ENCODE results near the gene NPM1.

DNA sequence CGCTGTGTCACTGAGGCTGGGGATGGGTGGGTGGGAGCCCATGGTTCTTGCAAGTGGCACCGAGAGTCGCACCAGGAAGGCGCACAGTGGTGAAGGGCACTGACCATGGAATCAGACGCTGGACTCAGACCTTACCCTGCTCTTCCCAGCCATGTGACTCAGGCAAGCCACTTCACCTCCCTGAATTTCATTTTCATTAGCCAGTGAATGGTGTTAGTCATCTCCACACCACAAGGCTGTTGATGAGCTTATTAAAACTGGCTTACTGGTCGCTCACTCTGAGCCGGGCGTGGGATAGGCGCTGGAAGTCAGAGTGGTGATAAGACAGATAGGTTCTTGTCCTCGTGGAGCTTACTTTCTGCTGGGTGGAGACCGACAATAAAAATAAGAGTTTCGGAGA, 56.9 kb downstream of the NPM1 start:
- TF ChIP-seq, protein P1, sequence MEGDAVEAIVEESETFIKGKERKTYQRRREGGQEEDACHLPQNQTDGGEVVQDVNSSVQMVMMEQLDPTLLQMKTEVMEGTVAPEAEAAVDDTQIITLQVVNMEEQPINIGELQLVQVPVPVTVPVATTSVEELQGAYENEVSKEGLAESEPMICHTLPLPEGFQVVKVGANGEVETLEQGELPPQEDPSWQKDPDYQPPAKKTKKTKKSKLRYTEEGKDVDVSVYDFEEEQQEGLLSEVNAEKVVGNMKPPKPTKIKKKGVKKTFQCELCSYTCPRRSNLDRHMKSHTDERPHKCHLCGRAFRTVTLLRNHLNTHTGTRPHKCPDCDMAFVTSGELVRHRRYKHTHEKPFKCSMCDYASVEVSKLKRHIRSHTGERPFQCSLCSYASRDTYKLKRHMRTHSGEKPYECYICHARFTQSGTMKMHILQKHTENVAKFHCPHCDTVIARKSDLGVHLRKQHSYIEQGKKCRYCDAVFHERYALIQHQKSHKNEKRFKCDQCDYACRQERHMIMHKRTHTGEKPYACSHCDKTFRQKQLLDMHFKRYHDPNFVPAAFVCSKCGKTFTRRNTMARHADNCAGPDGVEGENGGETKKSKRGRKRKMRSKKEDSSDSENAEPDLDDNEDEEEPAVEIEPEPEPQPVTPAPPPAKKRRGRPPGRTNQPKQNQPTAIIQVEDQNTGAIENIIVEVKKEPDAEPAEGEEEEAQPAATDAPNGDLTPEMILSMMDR (conservative IDR thresholded peaks at IDR 0.05; ENCODE audit: low read depth, low read length): no peak
- no peak for TF ChIP-seq EZH2 (IDR thresholded peaks at IDR 0.05; ENCODE audit: low read length, unreplicated experiment)
- no peak for TF ChIP-seq EZH2phosphoT487 (IDR thresholded peaks at IDR 0.05; ENCODE audit: borderline replicate concordance, low read length)
